ENCODE data around the gene KBTBD4.

KBTBD4 gene

GRCh38 chr11:47591764-47592163 lies 13.0 kb upstream of the KBTBD4 start:
- H3K4me3 ChIP-seq (ENCODE audit: low read depth, low read length), result no peak overlapping the region
- no peak for TF ChIP-seq CTCF (IDR thresholded peaks at IDR 0.05; ENCODE audit: borderline replicate concordance, insufficient read depth, low read depth, low read length)

- no peak for TF ChIP-seq CTCF (IDR thresholded peaks at IDR 0.05; ENCODE audit: borderline replicate concordance, insufficient read depth, low read depth, low read length)
- H3K4me3 ChIP-seq (ENCODE audit: low read depth, low read length), result no peak overlapping the region
Observed at GRCh38 chr11:47589977-47590861, 11.4 kb upstream of the KBTBD4 start.

GRCh38 chr11:47589584-47589976 lies 10.8 kb upstream of the KBTBD4 start:
- H3K4me3 ChIP-seq (ENCODE audit: low read depth, low read length), result no peak overlapping the region
- no peak for TF ChIP-seq CTCF (IDR thresholded peaks at IDR 0.05; ENCODE audit: borderline replicate concordance, insufficient read depth, low read depth, low read length)

GRCh38 chr11:47589118-47589517 lies 10.3 kb upstream of the KBTBD4 start:
- H3K4me3 ChIP-seq (ENCODE audit: low read depth, low read length), result no peak overlapping the region
- no peak for TF ChIP-seq CTCF (IDR thresholded peaks at IDR 0.05; ENCODE audit: borderline replicate concordance, insufficient read depth, low read depth, low read length)

- TF ChIP-seq CTCF (IDR thresholded peaks at IDR 0.05; ENCODE audit: borderline replicate concordance, insufficient read depth, low read depth, low read length), result no peak
- H3K4me3 ChIP-seq (ENCODE audit: low read depth, low read length), result no peak overlapping the region
Observed at GRCh38 chr11:47587723-47588326, 9.1 kb upstream of the KBTBD4 start.

- H3K4me3 ChIP-seq (ENCODE audit: low read depth, low read length), result no peak overlapping the region
- no peak for TF ChIP-seq CTCF (IDR thresholded peaks at IDR 0.05; ENCODE audit: borderline replicate concordance, insufficient read depth, low read depth, low read length)
Observed at GRCh38 chr11:47587039-47587716, 8.4 kb upstream of the KBTBD4 start.
